Thyroid gland (tissue), 4 donors: Measurements from ENCODE around the gene DDN.

Source experiments
- CTCF ChIP-seq, 6 experiments: fragments of 200-600 bp in 3 of 6; fragments of 450-650 bp in 3 of 6; sonication (generic) in 3 of 6; IDR thresholded peaks; one replicate each; pipeline ENCODE4 v1.5.1; 2016 to 2019; ENCODE audit warnings: antibody characterized with exemption in 6 of 6, mild to moderate bottlenecking in 2 of 6, inconsistent platforms in 1 of 6, moderate library complexity in 1 of 6
- POLR2A ChIP-seq, 2 donors: fragments of 450-650 bp; IDR thresholded peaks; one replicate each; pipeline ENCODE4 v1.6.1; 2017; ENCODE audit warnings: antibody characterized with exemption in 2 of 2, mild to moderate bottlenecking in 2 of 2, moderate library complexity in 1 of 2

- TF ChIP-seq CTCF (IDR thresholded peaks at IDR 0.05) (no peak), POLR2A (IDR thresholded peaks at IDR 0.05) (no peak)
Measured at GRCh38 chr12:48946205-48946604, 53.0 kb downstream of the DDN start.
